WI38 (cell line): Measurements from ENCODE around the gene STXBP3.

Experiments used
- H3K4me3 ChIP-seq: 2 replicates; pipeline ENCODE4 v1.5.1; 2011; ENCODE audit warnings: low read depth, mild to moderate bottlenecking, control low read depth, low read length
- TF ChIP-seq, protein P1 (sequence below): IDR thresholded peaks from 2 replicates; pipeline ENCODE4 v1.5.1; 2012; ENCODE audit warnings: low read depth, mild to moderate bottlenecking, control low read depth, low read length

The STXBP3 gene

DNA sequence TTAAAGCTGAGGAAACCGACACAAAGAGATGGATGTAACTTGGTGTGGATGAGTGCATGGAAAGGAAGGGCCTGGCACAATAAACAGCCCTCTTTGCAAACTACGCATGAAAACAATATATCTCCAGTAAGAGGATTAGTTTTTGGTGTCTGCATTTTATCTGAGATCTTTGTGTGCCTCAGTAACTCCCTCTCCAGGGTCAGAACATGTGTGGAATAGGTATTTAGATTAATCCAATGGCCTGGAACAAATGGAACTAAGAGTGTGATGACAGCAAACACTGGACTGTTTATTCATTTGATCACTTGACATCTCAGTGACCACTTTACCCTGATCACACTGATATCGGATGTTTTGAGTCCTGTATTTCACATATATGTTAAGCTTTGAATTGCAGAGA lies 65.1 kb downstream of the STXBP3 start:
- H3K4me3 ChIP-seq: no peak overlapping the region
- TF ChIP-seq, protein P1, sequence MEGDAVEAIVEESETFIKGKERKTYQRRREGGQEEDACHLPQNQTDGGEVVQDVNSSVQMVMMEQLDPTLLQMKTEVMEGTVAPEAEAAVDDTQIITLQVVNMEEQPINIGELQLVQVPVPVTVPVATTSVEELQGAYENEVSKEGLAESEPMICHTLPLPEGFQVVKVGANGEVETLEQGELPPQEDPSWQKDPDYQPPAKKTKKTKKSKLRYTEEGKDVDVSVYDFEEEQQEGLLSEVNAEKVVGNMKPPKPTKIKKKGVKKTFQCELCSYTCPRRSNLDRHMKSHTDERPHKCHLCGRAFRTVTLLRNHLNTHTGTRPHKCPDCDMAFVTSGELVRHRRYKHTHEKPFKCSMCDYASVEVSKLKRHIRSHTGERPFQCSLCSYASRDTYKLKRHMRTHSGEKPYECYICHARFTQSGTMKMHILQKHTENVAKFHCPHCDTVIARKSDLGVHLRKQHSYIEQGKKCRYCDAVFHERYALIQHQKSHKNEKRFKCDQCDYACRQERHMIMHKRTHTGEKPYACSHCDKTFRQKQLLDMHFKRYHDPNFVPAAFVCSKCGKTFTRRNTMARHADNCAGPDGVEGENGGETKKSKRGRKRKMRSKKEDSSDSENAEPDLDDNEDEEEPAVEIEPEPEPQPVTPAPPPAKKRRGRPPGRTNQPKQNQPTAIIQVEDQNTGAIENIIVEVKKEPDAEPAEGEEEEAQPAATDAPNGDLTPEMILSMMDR: no peak

DNA sequence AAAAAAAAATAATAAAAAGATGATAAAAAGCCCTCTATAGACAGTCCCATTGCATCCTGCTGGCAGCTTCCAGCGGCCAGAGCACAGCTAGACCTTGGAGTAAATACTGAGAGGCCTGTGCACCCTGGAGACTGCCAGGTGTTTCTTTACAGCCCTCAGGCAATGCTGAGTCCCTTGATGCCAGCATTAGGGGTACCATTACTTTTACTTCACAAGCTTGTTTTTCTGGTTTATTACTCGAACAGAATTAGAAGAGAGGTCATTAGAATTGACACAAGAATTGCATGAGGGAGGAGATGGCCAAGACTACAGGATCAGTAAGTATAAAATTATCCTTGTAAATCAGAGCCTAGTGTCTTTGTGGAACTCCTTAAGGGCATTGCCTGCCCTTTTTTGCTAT lies 66.9 kb downstream of the STXBP3 start:
- TF ChIP-seq, protein P1: no peak
- H3K4me3 ChIP-seq: no peak overlapping the region

DNA sequence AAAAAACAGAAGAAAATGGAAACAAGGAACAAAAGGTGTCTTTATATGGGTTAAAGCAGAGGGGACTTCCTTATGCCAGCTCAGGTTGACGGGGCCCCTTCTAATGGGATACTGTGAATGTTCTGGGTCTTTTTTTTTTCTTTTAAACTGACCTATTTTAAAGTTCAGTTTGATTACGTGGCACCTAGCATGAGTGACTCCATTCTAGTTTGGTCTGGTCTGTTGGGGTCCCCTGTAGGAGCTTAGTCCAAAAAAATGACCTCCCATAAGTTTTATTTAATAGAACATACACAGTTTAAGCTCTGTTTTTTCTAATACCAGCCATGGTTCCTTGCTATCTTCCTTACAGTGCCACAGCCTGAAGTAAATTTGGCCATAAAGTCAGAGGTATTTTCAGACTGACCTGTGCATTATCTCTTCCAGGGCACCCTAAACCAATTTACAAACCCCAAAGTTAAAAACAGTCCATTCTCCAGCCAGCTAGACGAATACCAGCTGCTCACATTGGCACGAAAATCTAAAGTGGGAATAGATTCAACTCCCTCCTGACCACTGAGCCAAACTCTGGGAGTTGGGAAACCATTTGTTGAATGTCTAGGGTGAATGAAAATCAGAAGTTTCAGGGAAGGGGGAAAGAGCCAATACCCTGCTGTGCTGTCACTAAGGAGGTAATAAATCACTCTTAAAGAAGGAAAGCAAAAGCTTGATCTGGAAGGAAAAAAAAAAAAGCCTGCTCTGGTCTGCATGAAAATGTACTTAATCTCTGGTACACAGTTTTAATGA lies 68.1 kb downstream of the STXBP3 start:
- TF ChIP-seq, protein P1: no peak
- H3K4me3 ChIP-seq: no peak overlapping the region

DNA sequence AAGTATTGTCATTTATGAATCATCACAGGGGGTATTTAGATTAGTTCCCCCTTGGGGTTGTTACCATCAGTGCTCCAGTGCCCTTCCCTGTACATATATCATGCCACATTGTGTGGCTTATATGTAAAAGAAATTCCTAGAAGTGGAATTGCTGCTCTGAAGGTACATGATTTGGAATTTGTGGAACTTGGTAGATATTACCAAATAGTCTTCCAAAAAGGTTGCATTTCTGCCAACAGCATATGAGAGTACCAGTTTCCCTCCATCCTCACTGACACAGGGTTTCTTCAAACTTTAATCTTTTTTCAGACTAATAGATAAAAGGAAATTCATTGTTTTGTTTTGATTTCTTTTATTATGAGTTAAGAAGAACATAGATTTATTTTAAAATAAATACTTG lies 69.1 kb downstream of the STXBP3 start:
- H3K4me3 ChIP-seq: no peak overlapping the region
- TF ChIP-seq, protein P1: no peak

DNA sequence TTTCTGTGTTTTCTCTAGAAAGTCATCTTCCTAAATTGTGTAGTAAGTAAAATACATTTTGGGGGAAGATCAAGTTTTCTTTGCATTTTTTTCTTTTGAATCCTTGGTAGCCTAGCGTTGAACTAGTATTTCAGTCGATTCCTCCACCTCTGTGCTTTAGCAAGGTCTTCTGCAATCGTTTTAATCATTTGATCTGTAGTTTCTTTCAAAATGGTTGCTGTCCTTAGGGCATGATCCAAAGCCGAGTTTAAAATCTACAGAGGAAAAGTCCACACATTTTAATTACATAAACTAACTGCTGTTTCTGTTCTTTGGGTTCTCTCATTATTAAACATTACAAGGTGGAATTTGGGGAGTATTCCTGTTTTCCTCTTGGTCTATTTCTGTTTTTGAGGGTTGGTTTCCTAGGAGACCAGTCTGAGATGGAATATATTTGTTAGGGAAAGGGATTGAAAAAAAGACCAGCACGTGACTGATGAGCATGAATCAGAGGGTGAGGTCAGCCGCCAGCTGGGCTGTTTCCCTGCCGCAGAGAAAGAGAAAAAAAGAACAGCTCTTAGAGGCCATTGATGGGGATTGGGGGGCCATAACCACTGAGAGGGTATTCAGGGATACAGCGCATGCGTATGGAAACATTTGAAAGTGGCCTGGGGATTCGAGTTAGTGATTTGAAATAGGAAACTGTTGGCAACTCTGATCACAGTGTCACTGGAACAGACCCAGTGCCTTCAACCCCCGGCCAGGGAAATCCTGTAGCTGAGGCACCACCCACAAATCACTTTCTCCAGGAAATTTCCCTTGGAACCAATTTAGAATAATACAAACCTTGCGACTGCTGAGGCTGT lies 69.8 kb downstream of the STXBP3 start:
- H3K4me3 ChIP-seq: peak overlapping the region; percentile 37
- TF ChIP-seq, protein P1: no peak

DNA sequence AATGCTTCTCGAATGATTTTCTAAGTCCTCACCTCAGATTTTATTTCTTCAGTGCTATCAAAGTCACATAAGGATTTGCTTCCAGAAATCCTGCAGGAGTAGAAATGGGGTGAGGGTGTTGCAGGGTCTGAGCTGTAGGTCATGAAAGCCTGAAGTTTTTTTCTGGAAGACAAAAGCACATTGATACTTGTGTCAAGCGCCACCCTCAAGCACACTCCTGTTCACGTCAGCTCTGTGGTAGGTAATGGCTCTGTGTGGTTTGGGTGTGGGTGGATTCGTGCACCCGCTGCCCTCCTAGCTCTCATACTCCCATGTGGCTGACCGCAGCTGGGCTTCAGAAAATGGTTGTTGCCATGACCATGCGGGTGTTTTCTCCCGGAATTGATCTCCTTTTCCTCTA lies 70.5 kb downstream of the STXBP3 start:
- H3K4me3 ChIP-seq: peak overlapping the region; percentile 37
- TF ChIP-seq, protein P1: no peak

DNA sequence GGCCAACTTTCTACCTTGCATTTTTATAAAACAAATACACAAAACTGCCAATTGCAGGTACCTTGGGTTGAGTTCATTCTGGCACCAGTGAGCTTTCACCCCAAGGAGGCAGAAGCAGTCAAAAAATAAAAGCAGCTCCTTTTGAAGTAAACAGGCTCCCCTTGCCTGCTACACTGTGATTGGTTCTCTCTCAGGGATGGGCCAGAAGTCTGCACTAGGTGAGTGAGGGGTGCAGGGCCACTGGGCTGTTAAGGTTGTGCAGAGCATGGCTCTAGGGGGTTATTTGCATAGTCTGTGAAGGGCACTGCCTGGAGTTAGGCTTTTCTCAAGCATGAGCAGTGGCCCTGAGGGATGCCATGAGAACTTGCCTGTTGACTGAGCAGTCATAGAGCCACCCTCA lies 71.3 kb downstream of the STXBP3 start:
- TF ChIP-seq, protein P1: no peak
- no peak overlapping the region for H3K4me3 ChIP-seq
